ENCODE data around the gene UBE2I.

DNA sequence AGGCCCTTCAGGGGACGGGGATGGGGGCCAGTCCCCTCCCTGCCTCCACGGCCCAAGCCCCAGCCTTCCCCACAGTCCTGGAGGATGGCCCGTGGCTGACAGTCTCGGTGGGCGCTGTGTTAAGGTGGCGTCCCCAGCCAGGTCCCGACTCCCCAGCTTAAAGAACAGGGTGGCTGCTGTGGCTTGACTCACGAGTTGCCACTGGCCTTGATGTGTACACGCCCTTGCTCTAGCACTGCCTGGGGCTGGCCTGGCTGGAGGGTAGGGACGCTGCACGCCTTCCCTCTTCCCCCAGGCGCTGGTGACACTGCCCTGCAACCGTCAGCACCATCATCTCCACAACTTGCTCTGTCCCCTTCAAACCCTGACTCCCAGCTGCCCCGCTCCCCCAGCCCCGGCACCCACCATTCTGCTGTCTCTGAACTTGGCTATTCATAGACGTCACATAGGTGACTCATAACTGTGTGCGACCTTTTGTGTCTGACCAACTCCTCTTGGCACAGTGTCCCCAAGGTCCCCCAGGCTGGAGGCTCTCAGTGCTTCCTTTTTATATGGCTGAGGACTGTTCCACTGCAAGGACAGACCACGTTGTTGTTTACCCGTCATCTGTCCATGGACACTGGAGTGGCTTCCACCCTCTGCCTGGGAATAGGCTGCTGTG lies 48.6 kb downstream of the UBE2I start:
- TF ChIP-seq, protein P1, sequence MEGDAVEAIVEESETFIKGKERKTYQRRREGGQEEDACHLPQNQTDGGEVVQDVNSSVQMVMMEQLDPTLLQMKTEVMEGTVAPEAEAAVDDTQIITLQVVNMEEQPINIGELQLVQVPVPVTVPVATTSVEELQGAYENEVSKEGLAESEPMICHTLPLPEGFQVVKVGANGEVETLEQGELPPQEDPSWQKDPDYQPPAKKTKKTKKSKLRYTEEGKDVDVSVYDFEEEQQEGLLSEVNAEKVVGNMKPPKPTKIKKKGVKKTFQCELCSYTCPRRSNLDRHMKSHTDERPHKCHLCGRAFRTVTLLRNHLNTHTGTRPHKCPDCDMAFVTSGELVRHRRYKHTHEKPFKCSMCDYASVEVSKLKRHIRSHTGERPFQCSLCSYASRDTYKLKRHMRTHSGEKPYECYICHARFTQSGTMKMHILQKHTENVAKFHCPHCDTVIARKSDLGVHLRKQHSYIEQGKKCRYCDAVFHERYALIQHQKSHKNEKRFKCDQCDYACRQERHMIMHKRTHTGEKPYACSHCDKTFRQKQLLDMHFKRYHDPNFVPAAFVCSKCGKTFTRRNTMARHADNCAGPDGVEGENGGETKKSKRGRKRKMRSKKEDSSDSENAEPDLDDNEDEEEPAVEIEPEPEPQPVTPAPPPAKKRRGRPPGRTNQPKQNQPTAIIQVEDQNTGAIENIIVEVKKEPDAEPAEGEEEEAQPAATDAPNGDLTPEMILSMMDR (conservative IDR thresholded peaks at IDR 0.05; ENCODE audit: low read length): no peak
- no peak for TF ChIP-seq EZH2phosphoT487 (IDR thresholded peaks at IDR 0.05; ENCODE audit: borderline replicate concordance)
